Gastrocnemius medialis (tissue), 4 donors: Measurements from ENCODE around the gene VTI1A. TPM values are rescaled to one million over a fixed set of nuclear protein-coding genes. Genes with fewer than 3 reads are reported as not detected.

Experiments used
- ATAC-seq, 2 donors: fragments of 150-250 bp; one replicate each; pipeline ENCODE4 v1.9.1; 2016
- DNase-seq, 2 donors: peaks; one replicate each; pipeline ENCODE4 v3.0.0-alpha.2; 2019
- H3K27ac ChIP-seq, 4 donors: fragments of 200-600 bp; sonication (generic); 1 replicate in 1 of 4; 2 replicates in 3 of 4; pipeline ENCODE4 v1.5.1; 2016 to 2018; ENCODE audit warnings: mild to moderate bottlenecking in 2 of 4, moderate library complexity in 1 of 4
- H3K27me3 ChIP-seq, 3 donors: fragments of 200-600 bp; sonication (generic) in 2 of 3; 1 replicate in 1 of 3; 2 replicates in 2 of 3; pipeline versions ENCODE4 v1.5.1 to v1.6.0; 2016 to 2019; ENCODE audit warnings: mild to moderate bottlenecking in 1 of 3, moderate library complexity in 1 of 3
- H3K36me3 ChIP-seq, 2 donors: fragments of 200-600 bp; sonication (generic) in 1 of 2; one replicate each; pipeline ENCODE4 v1.5.1; 2017 to 2018
- H3K4me1 ChIP-seq, 2 donors: fragments of 200-600 bp; sonication (generic) in 1 of 2; one replicate each; pipeline ENCODE4 v1.5.1; 2016 to 2017; ENCODE audit warnings: mild to moderate bottlenecking in 2 of 2
- H3K4me3 ChIP-seq, 4 donors: fragments of 200-600 bp; sonication (generic) in 3 of 4; 1 replicate in 1 of 4; 2 replicates in 3 of 4; pipeline ENCODE4 v1.5.1; 2016 to 2019; ENCODE audit warnings: mild to moderate bottlenecking in 2 of 4
- H3K9me3 ChIP-seq, 3 donors: fragments of 200-600 bp; sonication (generic) in 2 of 3; 1 replicate in 1 of 3; 2 replicates in 2 of 3; pipeline ENCODE4 v1.5.1; 2016 to 2019
- POLR2A ChIP-seq, 2 donors: fragments of 450-650 bp; IDR thresholded peaks; one replicate each; pipeline ENCODE4 v1.6.1; 2017; ENCODE audit warnings: antibody characterized with exemption in 2 of 2, mild to moderate bottlenecking in 2 of 2, moderate library complexity in 2 of 2
- in situ Hi-C, 4 donors: fragments of 200-750 bp; cut with MboI; loops; one replicate each; pipeline versions ENCODE4 v1.15.0 to v1.8.0; 2017; ENCODE audit warnings: low sequenced_read_pairs in 4 of 4
- intact Hi-C: fragments of 100-400 bp; cut with DNase I; formaldehyde crosslinking; loops from one replicate; pipeline ENCODE4 v1.15.1; 2023; ENCODE audit warnings: low total_unique reads
- total RNA-seq, 4 donors: library from RNA; depleted of rRNA; stranded (reverse); fragments of >200 nt; gene quantifications; one replicate each; pipeline versions ENCODE4 v1.1.0 to v1.2.3, GENCODE V29; 2016
- TF ChIP-seq, protein P1 (sequence below), 5 experiments: fragments of 450-650 bp in 3 of 5; fragments of 200-600 bp in 2 of 5; sonication (generic) in 2 of 5; IDR thresholded peaks in 4 of 5; conservative IDR thresholded peaks in 1 of 5; 1 replicate in 4 of 5; 2 replicates in 1 of 5; pipeline ENCODE4 v1.5.1; 2016 to 2019; ENCODE audit warnings: antibody characterized with exemption in 5 of 5, mild to moderate bottlenecking in 3 of 5, moderate library complexity in 3 of 5

Gene VTI1A
- total RNA-seq, 4 donors from 2014 or later, result 26.5 to 51.2 (median 30.6) TPM

DNA sequence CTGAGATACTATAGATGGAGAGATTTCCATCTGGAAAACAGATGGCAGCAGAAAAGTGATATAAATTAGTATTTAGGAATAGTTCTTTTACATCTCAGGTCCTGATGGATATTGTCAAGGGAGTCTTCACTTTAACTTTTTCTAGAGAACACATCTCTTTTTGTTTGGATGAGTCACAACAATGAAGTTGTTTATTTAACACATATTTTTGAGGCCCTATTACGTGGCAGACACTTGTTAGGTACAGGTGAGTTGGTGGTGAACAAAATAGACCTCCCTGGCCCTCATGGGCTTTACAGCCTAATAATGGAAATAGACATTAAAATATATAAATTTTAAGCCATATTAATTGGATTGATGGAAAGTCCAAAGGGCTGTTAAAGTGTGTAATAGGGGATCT is 168.3 kb downstream of the VTI1A start:
- DNase-seq, result no peak
- no peaks in the 10 kb centered on the region for H3K4me1 ChIP-seq
- intact Hi-C loops (no loop called here), in situ Hi-C loops (no loop called here)
- no peaks in the 10 kb centered on the region for H3K9me3 ChIP-seq
- H3K4me3 ChIP-seq, result no peak overlapping the region
- H3K36me3 ChIP-seq, result no peaks in the 10 kb centered on the region
- no peak overlapping the region for H3K27ac ChIP-seq
- no peaks in the 10 kb centered on the region for H3K27me3 ChIP-seq
- TF ChIP-seq, protein P1, sequence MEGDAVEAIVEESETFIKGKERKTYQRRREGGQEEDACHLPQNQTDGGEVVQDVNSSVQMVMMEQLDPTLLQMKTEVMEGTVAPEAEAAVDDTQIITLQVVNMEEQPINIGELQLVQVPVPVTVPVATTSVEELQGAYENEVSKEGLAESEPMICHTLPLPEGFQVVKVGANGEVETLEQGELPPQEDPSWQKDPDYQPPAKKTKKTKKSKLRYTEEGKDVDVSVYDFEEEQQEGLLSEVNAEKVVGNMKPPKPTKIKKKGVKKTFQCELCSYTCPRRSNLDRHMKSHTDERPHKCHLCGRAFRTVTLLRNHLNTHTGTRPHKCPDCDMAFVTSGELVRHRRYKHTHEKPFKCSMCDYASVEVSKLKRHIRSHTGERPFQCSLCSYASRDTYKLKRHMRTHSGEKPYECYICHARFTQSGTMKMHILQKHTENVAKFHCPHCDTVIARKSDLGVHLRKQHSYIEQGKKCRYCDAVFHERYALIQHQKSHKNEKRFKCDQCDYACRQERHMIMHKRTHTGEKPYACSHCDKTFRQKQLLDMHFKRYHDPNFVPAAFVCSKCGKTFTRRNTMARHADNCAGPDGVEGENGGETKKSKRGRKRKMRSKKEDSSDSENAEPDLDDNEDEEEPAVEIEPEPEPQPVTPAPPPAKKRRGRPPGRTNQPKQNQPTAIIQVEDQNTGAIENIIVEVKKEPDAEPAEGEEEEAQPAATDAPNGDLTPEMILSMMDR (IDR thresholded peaks at IDR 0.05 in 4 of 5, conservative IDR thresholded peaks at IDR 0.05 in 1 of 5), result no peak
- no peak for TF ChIP-seq POLR2A (IDR thresholded peaks at IDR 0.05)
- ATAC-seq, result no peak

DNA sequence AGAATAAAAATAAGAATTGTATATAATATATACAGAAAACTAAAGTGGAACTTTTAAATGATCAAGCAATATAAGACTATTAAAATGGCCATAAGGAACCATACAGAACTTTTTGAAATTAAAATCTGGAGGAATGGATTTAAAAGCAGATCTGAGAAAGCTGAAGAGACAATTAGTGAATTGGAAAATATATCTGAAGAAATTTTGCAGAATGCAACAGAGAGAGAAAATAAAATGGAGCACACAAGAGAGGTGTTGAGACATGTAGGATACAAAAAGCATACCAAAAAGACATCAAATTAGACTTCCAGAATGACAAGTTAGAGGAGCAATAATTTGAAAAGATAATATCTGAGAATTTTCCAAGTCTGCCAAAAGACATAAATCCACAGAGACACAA is 169.6 kb downstream of the VTI1A start:
- DNase-seq, result no peak
- Histone ChIP-seq H3K27me3 (no peaks in the 10 kb centered on the region), H3K4me3 (no peak overlapping the region), H3K36me3 (no peaks in the 10 kb centered on the region), H3K27ac (no peak overlapping the region), H3K9me3 (no peaks in the 10 kb centered on the region), H3K4me1 (no peaks in the 10 kb centered on the region)
- TF ChIP-seq, protein P1 (IDR thresholded peaks at IDR 0.05 in 4 of 5, conservative IDR thresholded peaks at IDR 0.05 in 1 of 5), result no peak
- TF ChIP-seq POLR2A (IDR thresholded peaks at IDR 0.05), result no peak
- in situ Hi-C loops (no loop called here), intact Hi-C loops (no loop called here)
- no peak for ATAC-seq

DNA sequence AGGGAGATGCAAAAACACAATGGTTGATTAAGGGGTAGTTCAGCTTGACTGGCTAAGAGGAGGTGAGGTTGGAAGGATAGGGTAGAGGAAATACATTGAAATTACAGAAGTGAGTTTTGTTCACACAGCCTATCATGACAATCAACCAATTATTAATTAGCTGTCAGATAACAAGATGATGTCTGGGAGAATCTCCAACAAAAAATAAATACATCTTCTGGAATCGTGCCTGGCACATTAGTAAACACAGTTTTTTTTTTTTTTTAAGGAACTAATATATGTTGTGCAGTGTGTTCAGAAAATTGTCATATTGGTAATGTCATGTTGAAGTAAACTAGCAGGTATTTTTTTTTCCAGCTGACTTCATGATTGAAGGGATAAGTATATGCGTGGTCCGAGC is 171.8 kb downstream of the VTI1A start:
- no peaks in the 10 kb centered on the region for H3K4me1 ChIP-seq
- no peak overlapping the region for H3K4me3 ChIP-seq
- H3K9me3 ChIP-seq, result no peaks in the 10 kb centered on the region
- intact Hi-C loops, result no loop called here
- ATAC-seq, result no peak
- TF ChIP-seq POLR2A (IDR thresholded peaks at IDR 0.05), result no peak
- TF ChIP-seq, protein P1 (IDR thresholded peaks at IDR 0.05 in 4 of 5, conservative IDR thresholded peaks at IDR 0.05 in 1 of 5), result no peak
- in situ Hi-C loops, result no loop called here
- no peak for DNase-seq
- H3K36me3 ChIP-seq, result no peaks in the 10 kb centered on the region
- no peaks in the 10 kb centered on the region for H3K27me3 ChIP-seq
- no peak overlapping the region for H3K27ac ChIP-seq

DNA sequence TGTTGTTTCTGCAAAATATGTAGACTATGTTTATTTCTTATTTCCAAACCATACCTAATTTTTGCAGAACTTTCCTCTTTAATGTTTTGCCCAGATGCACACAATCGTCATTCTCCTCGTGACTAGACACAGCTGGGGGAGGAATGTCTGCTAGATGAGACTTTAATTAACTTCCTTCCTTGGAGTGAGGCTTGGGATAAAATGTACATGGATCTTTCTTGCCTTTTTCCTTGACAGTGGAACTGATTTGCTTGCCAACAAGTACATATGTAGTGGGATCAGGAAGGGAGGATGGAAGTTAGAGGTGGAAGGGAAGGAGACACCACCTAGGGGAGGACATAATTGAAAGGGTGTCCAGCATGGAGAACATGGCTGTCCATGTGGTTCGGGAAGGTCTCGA is 172.5 kb downstream of the VTI1A start:
- H3K27ac ChIP-seq, result no peak overlapping the region
- H3K4me1 ChIP-seq, result no peaks in the 10 kb centered on the region
- intact Hi-C loops, result no loop called here
- H3K27me3 ChIP-seq, result no peaks in the 10 kb centered on the region
- no peaks in the 10 kb centered on the region for H3K36me3 ChIP-seq
- TF ChIP-seq, protein P1 (IDR thresholded peaks at IDR 0.05 in 4 of 5, conservative IDR thresholded peaks at IDR 0.05 in 1 of 5), result no peak
- no peak for TF ChIP-seq POLR2A (IDR thresholded peaks at IDR 0.05)
- ATAC-seq, result no peak
- in situ Hi-C loops, result no loop called here
- H3K9me3 ChIP-seq, result no peaks in the 10 kb centered on the region
- no peak for DNase-seq
- H3K4me3 ChIP-seq, result no peak overlapping the region

DNA sequence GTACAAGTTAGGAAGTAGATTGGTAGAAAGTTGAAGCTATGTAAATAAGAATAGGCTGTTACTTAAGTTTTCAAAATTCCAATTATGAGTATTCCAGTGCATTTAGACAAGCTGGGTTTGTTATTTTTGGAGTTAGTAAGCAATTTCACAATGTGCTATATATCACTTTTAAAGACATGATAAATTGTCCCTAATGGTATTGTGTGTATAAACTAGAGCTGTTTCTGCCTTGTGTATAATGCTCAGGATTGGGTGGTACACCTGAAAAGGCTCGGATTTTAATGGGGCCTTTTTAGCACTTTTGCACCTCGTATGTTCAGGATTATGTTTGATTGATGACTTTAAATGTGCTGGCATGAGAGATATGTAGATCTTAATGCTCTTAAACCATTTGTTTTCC is 175.8 kb downstream of the VTI1A start:
- intact Hi-C loops, result no loop called here

More for the DNA sequence above, 175.8 kb downstream of the VTI1A start:
- DNase-seq (no peak), ATAC-seq (no peak)
- H3K9me3 ChIP-seq, result no peaks in the 10 kb centered on the region
- no peak for TF ChIP-seq POLR2A (IDR thresholded peaks at IDR 0.05)
- TF ChIP-seq, protein P1 (IDR thresholded peaks at IDR 0.05 in 4 of 5, conservative IDR thresholded peaks at IDR 0.05 in 1 of 5), result no peak
- H3K36me3 ChIP-seq, result no peaks in the 10 kb centered on the region
- in situ Hi-C loops, result no loop called here
- H3K27ac ChIP-seq, result no peak overlapping the region
- no peaks in the 10 kb centered on the region for H3K4me1 ChIP-seq
- no peak overlapping the region for H3K4me3 ChIP-seq
- H3K27me3 ChIP-seq, result no peaks in the 10 kb centered on the region
